ENCODE measurements around the gene ADCY7.

DNA sequence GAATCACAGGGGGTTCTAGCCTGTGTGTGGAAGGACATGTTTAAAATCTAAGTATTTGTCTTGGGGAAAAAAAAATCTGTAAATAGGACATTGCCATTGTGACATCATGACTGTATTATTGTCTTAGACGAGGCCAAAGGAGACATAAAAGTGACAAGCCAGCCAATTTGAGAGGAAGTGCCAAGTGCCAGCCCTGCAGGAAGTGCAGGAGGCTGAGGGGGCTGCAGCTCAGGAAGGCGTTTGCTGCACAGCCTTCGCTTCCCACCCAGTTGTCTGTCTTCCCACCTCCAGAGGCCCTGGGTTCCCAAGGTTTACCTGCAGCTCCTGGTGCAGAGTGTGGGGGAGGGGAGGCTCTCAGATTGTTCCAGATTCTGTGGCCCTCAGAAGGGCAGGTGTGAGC lies 1.3 kb downstream of the ADCY7 start:
- TF ChIP-seq, protein P1, sequence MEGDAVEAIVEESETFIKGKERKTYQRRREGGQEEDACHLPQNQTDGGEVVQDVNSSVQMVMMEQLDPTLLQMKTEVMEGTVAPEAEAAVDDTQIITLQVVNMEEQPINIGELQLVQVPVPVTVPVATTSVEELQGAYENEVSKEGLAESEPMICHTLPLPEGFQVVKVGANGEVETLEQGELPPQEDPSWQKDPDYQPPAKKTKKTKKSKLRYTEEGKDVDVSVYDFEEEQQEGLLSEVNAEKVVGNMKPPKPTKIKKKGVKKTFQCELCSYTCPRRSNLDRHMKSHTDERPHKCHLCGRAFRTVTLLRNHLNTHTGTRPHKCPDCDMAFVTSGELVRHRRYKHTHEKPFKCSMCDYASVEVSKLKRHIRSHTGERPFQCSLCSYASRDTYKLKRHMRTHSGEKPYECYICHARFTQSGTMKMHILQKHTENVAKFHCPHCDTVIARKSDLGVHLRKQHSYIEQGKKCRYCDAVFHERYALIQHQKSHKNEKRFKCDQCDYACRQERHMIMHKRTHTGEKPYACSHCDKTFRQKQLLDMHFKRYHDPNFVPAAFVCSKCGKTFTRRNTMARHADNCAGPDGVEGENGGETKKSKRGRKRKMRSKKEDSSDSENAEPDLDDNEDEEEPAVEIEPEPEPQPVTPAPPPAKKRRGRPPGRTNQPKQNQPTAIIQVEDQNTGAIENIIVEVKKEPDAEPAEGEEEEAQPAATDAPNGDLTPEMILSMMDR (IDR thresholded peaks at IDR 0.05; ENCODE audit: low read depth, low read length) = no peak
- TF ChIP-seq POLR2A (IDR thresholded peaks at IDR 0.05; ENCODE audit: extremely low read depth, insufficient read length) (no peak), MYC (IDR thresholded peaks at IDR 0.05; ENCODE audit: low read depth, low read length) (no peak)
- TF ChIP-seq, protein P2, sequence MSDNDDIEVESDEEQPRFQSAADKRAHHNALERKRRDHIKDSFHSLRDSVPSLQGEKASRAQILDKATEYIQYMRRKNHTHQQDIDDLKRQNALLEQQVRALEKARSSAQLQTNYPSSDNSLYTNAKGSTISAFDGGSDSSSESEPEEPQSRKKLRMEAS (IDR thresholded peaks at IDR 0.05; ENCODE audit: low read depth, low read length) = 0 out of 2 replicates have a peak, but pooled peaks have one; percentile 3
